ENCODE measurements around the gene ARHGEF3.

Gene ARHGEF3

GRCh38 chr3:56754741-56755417, 46.9 kb downstream of the ARHGEF3 start:
- no peak for DNase-seq (ENCODE audit: low read depth)
- TF ChIP-seq CTCF (IDR thresholded peaks at IDR 0.05; ENCODE audit: low read length, missing control alignments), result no peak
- H3K4me3 ChIP-seq (replicated peaks; ENCODE audit: low read depth, low read length), result no peak overlapping the region

DNA sequence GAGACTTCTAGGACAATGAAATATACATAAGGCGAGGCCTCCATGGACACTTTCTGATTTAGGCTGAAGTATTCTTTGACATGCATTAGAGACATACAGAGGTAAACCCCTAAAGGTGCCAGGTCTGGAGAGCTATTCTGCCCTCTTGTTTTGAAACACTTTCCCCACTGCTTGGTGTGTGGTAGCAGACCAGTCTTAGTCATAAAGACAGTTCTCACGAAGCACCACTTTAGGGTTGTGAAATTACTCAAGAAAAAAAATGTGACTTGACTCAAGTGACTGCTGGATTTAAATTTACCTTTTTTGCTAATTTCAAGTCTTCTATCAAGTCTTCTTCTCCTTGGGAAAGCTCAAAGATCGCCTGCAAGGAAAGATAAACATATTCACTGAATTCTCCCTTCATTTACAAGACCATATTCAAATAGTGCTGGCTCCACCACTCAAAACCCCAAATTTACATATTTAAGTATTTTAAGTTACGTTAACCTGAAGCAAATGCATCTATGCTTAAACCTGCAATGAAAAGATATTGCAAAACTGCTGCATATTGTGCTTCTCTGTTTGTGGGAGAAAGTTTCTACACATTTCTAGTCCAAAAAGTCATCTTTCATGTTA, 48.4 kb downstream of the ARHGEF3 start:
- peak; percentile 69 for DNase-seq (ENCODE audit: low read depth)
- no peak for TF ChIP-seq CTCF (IDR thresholded peaks at IDR 0.05; ENCODE audit: low read length, missing control alignments)
- no peak overlapping the region for H3K4me3 ChIP-seq (replicated peaks; ENCODE audit: low read depth, low read length)

GRCh38 chr3:56751056-56751707, 50.6 kb downstream of the ARHGEF3 start:
- no peak for TF ChIP-seq CTCF (IDR thresholded peaks at IDR 0.05; ENCODE audit: low read length, missing control alignments)
- no peak for DNase-seq (ENCODE audit: low read depth)
- H3K4me3 ChIP-seq (replicated peaks; ENCODE audit: low read depth, low read length), result no peak overlapping the region

DNA sequence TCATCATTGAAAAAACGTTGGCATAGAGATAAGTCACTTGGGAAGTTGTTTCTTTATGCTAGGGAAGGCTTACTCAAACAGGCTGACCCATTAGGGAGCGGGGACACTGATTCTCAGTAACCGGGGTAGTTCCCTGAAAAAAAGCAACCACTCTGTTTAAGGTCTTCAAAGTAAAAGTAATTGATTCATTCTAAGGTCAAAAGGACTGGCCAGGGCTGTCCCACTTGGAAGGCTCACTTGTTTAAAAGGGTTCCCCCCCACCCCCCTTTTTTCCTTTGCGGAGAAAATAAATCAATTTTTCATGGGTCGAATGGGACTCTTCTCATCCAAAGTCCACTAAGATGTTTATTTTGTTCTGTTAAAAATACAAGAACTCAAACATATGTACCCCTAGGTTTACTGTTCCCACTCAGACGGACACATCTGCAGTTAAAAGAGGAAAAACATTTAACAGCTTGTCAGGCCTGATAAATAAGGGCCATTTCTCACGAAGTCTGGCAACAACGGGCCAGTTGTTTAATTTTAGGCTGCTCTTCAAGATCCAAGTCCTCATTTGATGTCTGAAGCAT, 53.0 kb downstream of the ARHGEF3 start:
- no peak overlapping the region for H3K4me3 ChIP-seq (replicated peaks; ENCODE audit: low read depth, low read length)
- no peak for TF ChIP-seq CTCF (IDR thresholded peaks at IDR 0.05; ENCODE audit: low read length, missing control alignments)
- no peak for DNase-seq (ENCODE audit: low read depth)

GRCh38 chr3:56747150-56747549, 54.6 kb downstream of the ARHGEF3 start:
- no peak for TF ChIP-seq CTCF (IDR thresholded peaks at IDR 0.05; ENCODE audit: low read length, missing control alignments)
- DNase-seq (ENCODE audit: low read depth), result no peak
- no peak overlapping the region for H3K4me3 ChIP-seq (replicated peaks; ENCODE audit: low read depth, low read length)

GRCh38 chr3:56744016-56744415, 57.7 kb downstream of the ARHGEF3 start:
- H3K4me3 ChIP-seq (replicated peaks; ENCODE audit: low read depth, low read length), result no peak overlapping the region
- DNase-seq (ENCODE audit: low read depth), result no peak
- no peak for TF ChIP-seq CTCF (IDR thresholded peaks at IDR 0.05; ENCODE audit: low read length, missing control alignments)
